HCT116 (cell line): ENCODE results near the gene ALK. TPM values are rescaled to one million over a fixed set of nuclear protein-coding genes. Genes with fewer than 3 reads are reported as not detected.

Experiments used
- ATAC-seq: fragments of 200-7000 bp; cut with Tn5 transposase; 2 replicates; pipeline ENCODE4 v1.9.1; 2020; ENCODE audit warnings: mild to moderate bottlenecking, moderate library complexity
- BruUV-seq: library from RNA; stranded (reverse); fragments of 400-500 nt; replicated peaks from 2 replicates; lab custom pipeline; 2021; lab: Mats Ljungman, UMichigan
- CTCF ChIA-PET: fragments of 300-600 bp; sonication (Branson Sonifier 250); formaldehyde crosslinking; loops from one replicate; lab custom pipeline; 2021; ENCODE audit warnings: antibody characterized with exemption; lab: Charles Lee
- POLR2A ChIA-PET: fragments of 300-600, 350-600 bp; sonication (Branson Sonifier 250); formaldehyde crosslinking; loops from one replicate; lab custom pipeline; 2021; ENCODE audit warnings: antibody characterized with exemption; lab: Charles Lee
- RAD21 ChIA-PET, 2 experiments: fragments of 300-600 bp; sonication (Branson Sonifier 250); formaldehyde crosslinking; loops; one replicate each; lab custom pipeline; 2023; ENCODE audit warnings: low total read pairs in 2 of 2; ENCODE audit not compliant: uncharacterized antibody in 2 of 2, unreplicated experiment in 2 of 2, low non-redundant PET in 1 of 2; lab: Charles Lee
- DNase-seq: peaks from one replicate; pipeline ENCODE4 v3.0.0-alpha.2; 2010; ENCODE audit warnings: low read depth, low spot score
- H2AFZ ChIP-seq: fragments of 200-600 bp; shearing (Covaris generic), sonication (generic); 2 replicates; pipeline ENCODE4 v1.6.1; 2017; ENCODE audit warnings: low read depth, mixed run types, mixed read lengths, antibody characterized with exemption, low read length; ENCODE audit not compliant: poor library complexity, severe bottlenecking
- H3K27ac ChIP-seq: 2 replicates; pipeline ENCODE4 v1.5.1; 2012; ENCODE audit warnings: low read depth, low read length
- H3K27me3 ChIP-seq: fragments of 200-600 bp; sonication (generic); 2 replicates; pipeline ENCODE4 v1.6.1; 2016; ENCODE audit warnings: mixed run types, low read length, mixed read lengths; ENCODE audit not compliant: insufficient read depth
- H3K36me3 ChIP-seq, 2 experiments: fragments of 200-500 bp in 1 of 2; fragments of 200-600 bp in 1 of 2; sonication (Bioruptor generic) in 1 of 2; sonication (generic) in 1 of 2; 2 replicates each; pipeline versions ENCODE4 v1.5.1 to v1.6.1; 2014 to 2016; ENCODE audit warnings: low read length in 2 of 2, inconsistent platforms in 1 of 2, mixed read lengths in 1 of 2, mixed run types in 1 of 2; ENCODE audit not compliant: insufficient read depth in 2 of 2, control insufficient read depth in 1 of 2
- H3K4me1 ChIP-seq, 2 experiments: fragments of 200-600 bp in 1 of 2; sonication (generic) in 1 of 2; 2 replicates each; pipeline versions ENCODE4 v1.5.1 to v1.6.1; 2012 to 2017; ENCODE audit warnings: low read length in 2 of 2, inconsistent platforms in 1 of 2, mild to moderate bottlenecking in 1 of 2, mixed read lengths in 1 of 2, mixed run types in 1 of 2, moderate library complexity in 1 of 2; ENCODE audit not compliant: insufficient read depth in 2 of 2, control insufficient read depth in 1 of 2
- H3K4me2 ChIP-seq: fragments of 200-600 bp; sonication (generic); 2 replicates; pipeline ENCODE4 v1.6.1; 2017; ENCODE audit warnings: mixed run types, low read length, mixed read lengths
- H3K4me3 ChIP-seq, 2 experiments: fragments of 200-600 bp in 1 of 2; sonication (generic) in 1 of 2; replicated peaks in 1 of 2; 2 replicates each; pipeline ENCODE4 v1.5.1; 2011 to 2016; ENCODE audit warnings: low read length in 2 of 2, control low read depth in 1 of 2, low read depth in 1 of 2, mild to moderate bottlenecking in 1 of 2, mixed read lengths in 1 of 2, mixed run types in 1 of 2
- H3K79me2 ChIP-seq: fragments of 200-600 bp; sonication (generic); 2 replicates; pipeline ENCODE4 v1.6.1; 2017; ENCODE audit warnings: mild to moderate bottlenecking, mixed run types, low read length, moderate library complexity, mixed read lengths; ENCODE audit not compliant: insufficient read depth
- H3K9ac ChIP-seq: fragments of 200-600 bp; sonication (generic); 2 replicates; pipeline ENCODE4 v1.6.1; 2016; ENCODE audit warnings: low read length, mixed read lengths
- H3K9me2 ChIP-seq: fragments of 200-600 bp; sonication (generic), shearing (Covaris generic); 2 replicates; pipeline ENCODE4 v1.6.1; 2017; ENCODE audit warnings: mixed run types, mild to moderate bottlenecking, moderate library complexity; ENCODE audit not compliant: insufficient read depth
- H3K9me3 ChIP-seq, 2 experiments: fragments of 200-500 bp in 1 of 2; fragments of 200-600 bp in 1 of 2; sonication (Bioruptor generic) in 1 of 2; sonication (generic) in 1 of 2; 2 replicates each; pipeline ENCODE4 v1.6.1; 2014 to 2017; ENCODE audit warnings: low read length in 2 of 2, mixed read lengths in 2 of 2, inconsistent platforms in 1 of 2, low read depth in 1 of 2, mild to moderate bottlenecking in 1 of 2, mixed run types in 1 of 2, moderate library complexity in 1 of 2; ENCODE audit not compliant: control insufficient read depth in 1 of 2, insufficient read depth in 1 of 2
- H4K20me1 ChIP-seq: fragments of 200-600 bp; sonication (generic), shearing (Covaris generic); 2 replicates; pipeline ENCODE4 v1.6.1; 2017; ENCODE audit warnings: mixed run types, mild to moderate bottlenecking, moderate library complexity; ENCODE audit not compliant: insufficient read depth
- ATF3 ChIP-seq: IDR thresholded peaks from 2 replicates; pipeline ENCODE4 v1.6.1; 2012
- CBX3 ChIP-seq: IDR thresholded peaks from 2 replicates; pipeline ENCODE4 v1.6.1; 2012; ENCODE audit warnings: low read depth
- CTCF ChIP-seq, 3 experiments: fragments of 200-600 bp in 1 of 3; sonication (generic) in 1 of 3; IDR thresholded peaks in 2 of 3; conservative IDR thresholded peaks in 1 of 3; 2 replicates each; pipeline ENCODE4 v1.5.1; 2012 to 2017; ENCODE audit warnings: low read depth in 2 of 3, low read length in 2 of 3, antibody characterized with exemption in 1 of 3, borderline replicate concordance in 1 of 3, control low read depth in 1 of 3, mild to moderate bottlenecking in 1 of 3, mixed read lengths in 1 of 3, mixed run types in 1 of 3, moderate library complexity in 1 of 3; ENCODE audit not compliant: insufficient read depth in 1 of 3
- EGR1 ChIP-seq: IDR thresholded peaks from 2 replicates; pipeline ENCODE4 v1.6.1; 2012; ENCODE audit warnings: low read depth
- ELF1 ChIP-seq: IDR thresholded peaks from 2 replicates; pipeline ENCODE4 v1.6.1; 2012; ENCODE audit warnings: low read depth, borderline replicate concordance
- EZH2phosphoT487 ChIP-seq: fragments of 200-600 bp; IDR thresholded peaks from 2 replicates; pipeline ENCODE4 v1.6.1; 2018; ENCODE audit warnings: antibody characterized with exemption, borderline replicate concordance
- FOSL1 ChIP-seq: IDR thresholded peaks from 2 replicates; pipeline ENCODE4 v1.6.1; 2012; ENCODE audit warnings: low read depth
- JUND ChIP-seq: IDR thresholded peaks from 2 replicates; pipeline ENCODE4 v1.6.1; 2012
- POLR2A ChIP-seq: IDR thresholded peaks from 2 replicates; pipeline ENCODE4 v1.7.0; 2011; ENCODE audit warnings: borderline replicate concordance; ENCODE audit not compliant: insufficient read depth, insufficient read length; ENCODE audit errors: extremely low read depth
- POLR2AphosphoS5 ChIP-seq: IDR thresholded peaks from 2 replicates; pipeline ENCODE4 v1.6.1; 2011; ENCODE audit warnings: mild to moderate bottlenecking, low read depth, low read length, moderate library complexity
- REST ChIP-seq: IDR thresholded peaks from 2 replicates; pipeline ENCODE4 v1.6.1; 2012; ENCODE audit warnings: low read depth
- SIN3A ChIP-seq: IDR thresholded peaks from 2 replicates; pipeline ENCODE4 v1.6.1; 2012; ENCODE audit warnings: low read depth
- SP1 ChIP-seq: IDR thresholded peaks from 2 replicates; pipeline ENCODE4 v1.6.1; 2012; ENCODE audit warnings: low read depth
- SRF ChIP-seq: IDR thresholded peaks from 2 replicates; pipeline ENCODE4 v1.6.1; 2012; ENCODE audit warnings: low read depth
- TCF7L2 ChIP-seq: IDR thresholded peaks from 2 replicates; pipeline ENCODE4 v1.7.0; 2011; ENCODE audit warnings: borderline replicate concordance, inconsistent platforms; ENCODE audit not compliant: insufficient read depth, insufficient read length; ENCODE audit errors: extremely low read depth
- YY1 ChIP-seq: IDR thresholded peaks from 2 replicates; pipeline ENCODE4 v1.6.1; 2011; ENCODE audit warnings: low read length, low read depth, moderate library complexity, mild to moderate bottlenecking; ENCODE audit not compliant: insufficient replicate concordance; ENCODE audit errors: extremely low read depth
- ZBTB33 ChIP-seq: IDR thresholded peaks from 2 replicates; pipeline ENCODE4 v1.6.1; 2011; ENCODE audit warnings: mild to moderate bottlenecking, low read length, moderate library complexity; ENCODE audit not compliant: insufficient replicate concordance; ENCODE audit errors: extremely low read depth
- ZFX ChIP-seq: fragments of 450-650 bp; IDR thresholded peaks from 2 replicates; pipeline ENCODE4 v1.6.1; 2017
- ZNF274 ChIP-seq: fragments of 200-500 bp; sonication (Bioruptor generic); IDR thresholded peaks from 2 replicates; pipeline ENCODE4 v1.6.1; 2014; ENCODE audit warnings: mild to moderate bottlenecking, low read depth, low read length, inconsistent platforms
- intact Hi-C: fragments of 100-400 bp; cut with micrococcal nuclease; formaldehyde crosslinking; loops from 2 replicates; pipeline ENCODE4 v1.10.0; 2022
- total RNA-seq: library from RNA; stranded (reverse); gene quantifications from one replicate; pipeline ENCODE4 v1.2.1, GENCODE V29; 2021; ENCODE audit not compliant: unreplicated experiment

The ALK gene
- total RNA-seq, 1 experiment from 2014 or later, result not detected

- H3K4me1 ChIP-seq, result no peaks in the 10 kb centered on the region
- no peak overlapping the region for H3K9ac ChIP-seq
- H3K27me3 ChIP-seq, result no peaks in the 10 kb centered on the region
- ATAC-seq (no peak), DNase-seq (no peak)
- H2AFZ ChIP-seq, result no peak overlapping the region
- intact Hi-C loops, result no loop called here
- ChIA-PET RAD21 (no interaction called here), POLR2A (no interaction called here), CTCF (no interaction called here)
- H4K20me1 ChIP-seq, result no peaks in the 10 kb centered on the region
- no peaks in the 10 kb centered on the region for H3K79me2 ChIP-seq
- TF ChIP-seq EGR1 (no peak), YY1 (no peak), ATF3 (no peak), POLR2A (no peak), FOSL1 (no peak), JUND (no peak), SP1 (no peak), ZFX (no peak), EZH2phosphoT487 (no peak), SIN3A (no peak), CBX3 (no peak), TCF7L2 (no peak), POLR2AphosphoS5 (no peak), ELF1 (no peak), ZNF274 (no peak), CTCF (IDR thresholded peaks at IDR 0.05 in 2 of 3, conservative IDR thresholded peaks at IDR 0.05 in 1 of 3; ENCODE audit: borderline replicate concordance in 1 of 3, insufficient read depth in 1 of 3, low read depth in 2 of 3, low read length in 2 of 3) (no peak), REST (no peak), SRF (no peak), ZBTB33 (no peak)
- BruUV-seq, result no TSS peak
- H3K9me3 ChIP-seq, result no peaks in the 10 kb centered on the region
- H3K9me2 ChIP-seq, result no peaks in the 10 kb centered on the region
- no peak overlapping the region for H3K4me3 ChIP-seq
- H3K36me3 ChIP-seq, result no peaks in the 10 kb centered on the region
- no peak overlapping the region for H3K27ac ChIP-seq
- no peak overlapping the region for H3K4me2 ChIP-seq
These were observed 718.4 kb downstream of the ALK start for GRCh38 chr2:29202819-29203495.
